Neural progenitor cell (in vitro differentiated cells): Measurements from ENCODE around the gene RADIL. TPM values are rescaled to one million over a fixed set of nuclear protein-coding genes. Genes with fewer than 3 reads are reported as not detected.
A peak's percentile ranks its signal among the peaks of the same experiment; 100 is the strongest.

ENCODE experiments used
- DNase-seq: peaks from one replicate; pipeline ENCODE4 v3.0.0-alpha.2; 2016; ENCODE audit warnings: low spot score
- H2AFZ ChIP-seq: fragments of 200-600 bp; sonication (generic); replicated peaks from 2 replicates; pipeline ENCODE4 v1.6.1; 2016; ENCODE audit warnings: antibody characterized with exemption
- H3F3A ChIP-seq: fragments of 200-600 bp; sonication (generic); 2 replicates; pipeline ENCODE4 v1.6.1; 2016; ENCODE audit warnings: antibody characterized with exemption, low read depth
- H3K27ac ChIP-seq: fragments of 200-600 bp; sonication (generic); 2 replicates; pipeline ENCODE4 v1.5.1; 2016; ENCODE audit warnings: mild to moderate bottlenecking
- H3K27me3 ChIP-seq: fragments of 200-600 bp; sonication (generic); 2 replicates; pipeline ENCODE4 v1.6.1; 2016; ENCODE audit warnings: mild to moderate bottlenecking, moderate library complexity
- H3K36me3 ChIP-seq: fragments of 200-600 bp; sonication (generic); 2 replicates; pipeline ENCODE4 v1.5.1; 2016
- H3K4me1 ChIP-seq: fragments of 200-600 bp; sonication (generic); 2 replicates; pipeline ENCODE4 v1.6.1; 2016; ENCODE audit warnings: mixed run types
- H3K4me2 ChIP-seq: fragments of 200-600 bp; sonication (generic); 2 replicates; pipeline ENCODE4 v1.6.1; 2016
- H3K4me3 ChIP-seq: fragments of 200-600 bp; sonication (generic); 2 replicates; pipeline ENCODE4 v1.5.1; 2016
- H3K79me2 ChIP-seq: fragments of 200-600 bp; sonication (generic); 2 replicates; pipeline ENCODE4 v1.6.1; 2016; ENCODE audit warnings: low read depth
- H3K9ac ChIP-seq: fragments of 200-600 bp; sonication (generic); 2 replicates; pipeline ENCODE4 v1.6.1; 2016
- H3K9me3 ChIP-seq: fragments of 200-600 bp; sonication (generic); 2 replicates; pipeline ENCODE4 v1.5.1; 2016; ENCODE audit warnings: low read depth
- H4K20me1 ChIP-seq: fragments of 200-600 bp; sonication (generic); 2 replicates; pipeline ENCODE4 v1.6.1; 2016; ENCODE audit warnings: low read depth
- H3K27ac Mint-ChIP-seq: 3 replicates; pipeline ENCODE4 v1.8.0; 2021; ENCODE audit warnings: mixed read lengths
- H3K27me3 Mint-ChIP-seq: 2 replicates; pipeline ENCODE4 v1.8.0; 2022; ENCODE audit warnings: low read depth, mild to moderate bottlenecking, inconsistent platforms, moderate library complexity, mixed read lengths; ENCODE audit not compliant: insufficient read depth
- H3K36me3 Mint-ChIP-seq: 3 replicates; pipeline ENCODE4 v1.8.0; 2021; ENCODE audit warnings: mixed read lengths
- H3K4me1 Mint-ChIP-seq: 3 replicates; pipeline ENCODE4 v1.8.0; 2021; ENCODE audit warnings: mixed read lengths
- H3K4me3 Mint-ChIP-seq: 3 replicates; pipeline ENCODE4 v1.8.0; 2021; ENCODE audit warnings: mild to moderate bottlenecking, moderate library complexity, mixed read lengths
- H3K9me3 Mint-ChIP-seq: 3 replicates; pipeline ENCODE4 v1.8.0; 2020; ENCODE audit warnings: mixed read lengths
- CTCF ChIP-seq: fragments of 200-600 bp; sonication (generic); IDR thresholded peaks from 2 replicates; pipeline ENCODE4 v1.5.1; 2017; ENCODE audit warnings: antibody characterized with exemption, mild to moderate bottlenecking
- EZH2 ChIP-seq: fragments of 200-600 bp; sonication (generic); IDR thresholded peaks from 2 replicates; pipeline ENCODE4 v1.6.1; 2017; ENCODE audit warnings: antibody characterized with exemption, mild to moderate bottlenecking, moderate library complexity
- EZH2phosphoT487 ChIP-seq: fragments of 200-600 bp; sonication (generic); IDR thresholded peaks from 2 replicates; pipeline ENCODE4 v1.6.1; 2017; ENCODE audit warnings: antibody characterized with exemption
- total RNA-seq: library from RNA; depleted of rRNA; stranded (reverse); fragments of >200 nt; gene quantifications from 2 replicates; pipeline ENCODE4 v1.2.3, GENCODE V29; 2015; ENCODE audit warnings: low replicate concordance

The RADIL gene
- total RNA-seq, 1 donor from 2014 or later, result 3.1 TPM

- Histone ChIP-seq H3K36me3 (no peaks in the 10 kb centered on the region), H3K79me2 (peaks cover 21% of the 10 kb centered on the region)
- DNase-seq, result no peak
Observed at GRCh38 chr7:4775848-4776623, 107.5 kb downstream of the RADIL start.

GRCh38 chr7:4775250-4775847 is 108.2 kb downstream of the RADIL start, which contains the start of gene AP5Z1:
Gene AP5Z1, plus strand, starts transcription at chr7:4775623. Its CDS starts 93 bp downstream, at chr7:4775716.
- peak; percentile 98 for DNase-seq
- peak within 1 kb of the TSS; percentile 80 for H3K9ac ChIP-seq
- no peaks in the 10 kb centered on the region for H4K20me1 ChIP-seq
- peak within 1 kb of the TSS; percentile 92 for H2AFZ ChIP-seq
- H3F3A ChIP-seq, result peaks cover 4% of the 10 kb centered on the region
- H3K9me3 ChIP-seq, result no peaks in the 10 kb centered on the region
- no peaks in the 10 kb centered on the region for H3K36me3 ChIP-seq
- Mint-ChIP-seq H3K27ac (peak within 1 kb of the TSS; percentile 72), H3K4me1 (peaks cover 18% of the 10 kb centered on the region), H3K4me3 (peak within 1 kb of the TSS; percentile 98), H3K36me3 (no peaks in the 10 kb centered on the region), H3K9me3 (no peaks in the 10 kb centered on the region), H3K27me3 (peaks cover 4% of the 10 kb centered on the region)
- peak within 1 kb of the TSS; percentile 43 for H3K27ac ChIP-seq
- peaks cover 5% of the 10 kb centered on the region for H3K4me1 ChIP-seq
- peaks cover 21% of the 10 kb centered on the region for H3K79me2 ChIP-seq
- TF ChIP-seq EZH2phosphoT487, result no peak
- no peak for TF ChIP-seq EZH2
- no peak for TF ChIP-seq CTCF
- H3K27me3 ChIP-seq, result no peaks in the 10 kb centered on the region
- H3K4me2 ChIP-seq, result peak within 1 kb of the TSS; percentile 92
- H3K4me3 ChIP-seq, result peak within 1 kb of the TSS; percentile 88

More at GRCh38 chr7:4775848-4776623, 107.5 kb downstream of the RADIL start:
- TF ChIP-seq CTCF (no peak), EZH2phosphoT487 (no peak), EZH2 (no peak)
- Histone ChIP-seq H3K4me1 (peaks cover 5% of the 10 kb centered on the region), H3F3A (peaks cover 4% of the 10 kb centered on the region), H3K9me3 (no peaks in the 10 kb centered on the region), H4K20me1 (no peaks in the 10 kb centered on the region), H3K27me3 (no peaks in the 10 kb centered on the region), H3K4me2 (peak overlapping the region; percentile 92), H3K9ac (peak overlapping the region; percentile 80), H3K27ac (no peak overlapping the region), H2AFZ (peak overlapping the region; percentile 7), H3K4me3 (peak overlapping the region; percentile 88)
- H3K27me3 Mint-ChIP-seq, result peaks cover 2% of the 10 kb centered on the region
- no peaks in the 10 kb centered on the region for H3K36me3 Mint-ChIP-seq
- H3K9me3 Mint-ChIP-seq, result no peaks in the 10 kb centered on the region
- H3K4me3 Mint-ChIP-seq, result peak overlapping the region; percentile 98
- H3K4me1 Mint-ChIP-seq, result peaks cover 18% of the 10 kb centered on the region
- peak overlapping the region; percentile 72 for H3K27ac Mint-ChIP-seq

- H3K9ac ChIP-seq, result peak overlapping the region; percentile 76
- Mint-ChIP-seq H3K4me3 (peak overlapping the region; percentile 98), H3K9me3 (no peaks in the 10 kb centered on the region), H3K36me3 (no peaks in the 10 kb centered on the region), H3K27me3 (peaks cover 4% of the 10 kb centered on the region), H3K4me1 (peaks cover 18% of the 10 kb centered on the region), H3K27ac (peak overlapping the region; percentile 52)
- peaks cover 4% of the 10 kb centered on the region for H3F3A ChIP-seq
- H3K4me2 ChIP-seq, result peak overlapping the region; percentile 92
- H4K20me1 ChIP-seq, result no peaks in the 10 kb centered on the region
- H3K9me3 ChIP-seq, result no peaks in the 10 kb centered on the region
- TF ChIP-seq EZH2phosphoT487 (no peak), CTCF (no peak), EZH2 (no peak)
- peaks cover 5% of the 10 kb centered on the region for H3K4me1 ChIP-seq
- H3K36me3 ChIP-seq, result no peaks in the 10 kb centered on the region
- H2AFZ ChIP-seq, result peak overlapping the region; percentile 92
- peak overlapping the region; percentile 88 for H3K4me3 ChIP-seq
- no peaks in the 10 kb centered on the region for H3K27me3 ChIP-seq
- H3K27ac ChIP-seq, result peak overlapping the region; percentile 43
- no peak for DNase-seq
- H3K79me2 ChIP-seq, result peaks cover 21% of the 10 kb centered on the region
Observed at GRCh38 chr7:4774658-4775249, 108.8 kb downstream of the RADIL start.
